ENCODE results near the gene HAAO.

GRCh38 chr2:42769583-42770287 is 22.6 kb downstream of the HAAO start:
- TF ChIP-seq RAD21 (IDR thresholded peaks at IDR 0.05 in 1 of 2, conservative IDR thresholded peaks at IDR 0.05 in 1 of 2; ENCODE audit: low read depth in 2 of 2, low read length in 2 of 2) (no peak), POLR2A (IDR thresholded peaks at IDR 0.05; ENCODE audit: control extremely low read depth in 1 of 2, low read depth in 2 of 2, low read length in 2 of 2) (no peak), CTCF (IDR thresholded peaks at IDR 0.05; ENCODE audit: control extremely low read depth in 1 of 3, insufficient read depth in 1 of 3, low read depth in 1 of 3, low read length in 3 of 3) (no peak), POU5F1 (IDR thresholded peaks at IDR 0.05; ENCODE audit: low read depth, low read length) (no peak), EZH2 (IDR thresholded peaks at IDR 0.05; ENCODE audit: low read depth, low read length, severe bottlenecking) (no peak), YY1 (IDR thresholded peaks at IDR 0.05; ENCODE audit: low read depth, low read length) (no peak), RNF2 (IDR thresholded peaks at IDR 0.05; ENCODE audit: borderline replicate concordance, low read depth, low read length, missing control alignments, poor library complexity, severe bottlenecking) (no peak), POLR2AphosphoS5 (IDR thresholded peaks at IDR 0.05; ENCODE audit: low read depth, low read length) (no peak), USF2 (IDR thresholded peaks at IDR 0.05; ENCODE audit: low read length) (no peak), KDM1A (IDR thresholded peaks at IDR 0.05; ENCODE audit: borderline replicate concordance, low read length) (no peak)

All from H1 (cell line).